Measurements from ENCODE around the gene CNTROB.

Gene CNTROB

GRCh38 chr17:7989781-7990655 is 58.0 kb downstream of the CNTROB start:
- DNase-seq (ENCODE audit: low read depth), result peak; percentile 98

- no peak for DNase-seq (ENCODE audit: low read depth)
Observed at GRCh38 chr17:7992516-7992915, 60.5 kb downstream of the CNTROB start.

- no peak for DNase-seq (ENCODE audit: low read depth)
Observed at GRCh38 chr17:7992924-7993323, 60.9 kb downstream of the CNTROB start.

- no peak for DNase-seq (ENCODE audit: low read depth)
Observed at GRCh38 chr17:7993972-7994589, 62.1 kb downstream of the CNTROB start.

GRCh38 chr17:7995724-7996123 is 63.7 kb downstream of the CNTROB start:
- DNase-seq (ENCODE audit: low read depth), result no peak

DNA sequence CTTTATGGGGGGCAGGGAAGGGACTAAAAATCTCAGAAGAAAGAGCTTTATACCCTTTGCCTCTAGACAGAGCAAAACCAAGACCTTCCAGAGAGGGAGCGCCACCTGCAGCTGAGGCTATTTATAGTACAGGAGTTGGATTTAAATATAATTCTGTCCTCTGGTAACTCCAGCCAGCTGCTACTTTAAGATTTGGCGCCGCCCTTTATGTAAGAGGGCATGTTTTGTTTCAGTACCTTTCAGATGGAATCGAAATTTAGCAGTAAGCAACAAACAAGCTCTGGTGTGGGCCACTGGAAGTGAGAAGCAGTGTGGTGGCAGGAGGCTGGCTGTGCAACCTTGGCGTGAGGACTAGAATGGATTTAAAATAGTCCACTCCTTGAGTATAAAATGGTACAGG is 65.2 kb downstream of the CNTROB start:
- DNase-seq (ENCODE audit: low read depth), result peak; percentile 20

Data from activated T-cell treated with anti-CD3 and anti-CD28 coated beads for 1 hour (primary cell).